GM18951 (cell line): ENCODE data around the gene TTC1.

Experiments
- POLR2A ChIP-seq: IDR thresholded peaks from 4 replicates; pipeline ENCODE4 v1.6.1; 2011; ENCODE audit warnings: mild to moderate bottlenecking; ENCODE audit not compliant: insufficient read length, insufficient read depth; ENCODE audit errors: extremely low read depth
- in situ Hi-C: fragments of 300-500 bp; cut with MboI; formaldehyde crosslinking; loops from one replicate; pipeline ENCODE4 v1.12.0; 2022; ENCODE audit warnings: low sequenced_read_pairs, mixed read lengths, inconsistent platforms; ENCODE audit not compliant: unreplicated experiment

The TTC1 gene

GRCh38 chr5:160018945-160019625 is 10.1 kb downstream of the TTC1 start:
- in situ Hi-C loops, result no loop called here
- TF ChIP-seq POLR2A, result no peak

- in situ Hi-C loops, result loop anchor here (10.0 kb wide), 1 partner anchor 324 kb away; no protein-coding TSS in a partner anchor
- no peak for TF ChIP-seq POLR2A
Measured at GRCh38 chr5:160020266-160020770, 11.4 kb downstream of the TTC1 start.

GRCh38 chr5:160020964-160021363 is 12.0 kb downstream of the TTC1 start:
- in situ Hi-C loops, result loop anchor here (10.0 kb wide), 1 partner anchor 324 kb away; no protein-coding TSS in a partner anchor
- TF ChIP-seq POLR2A, result no peak

- in situ Hi-C loops, result loop anchor here (10.0 kb wide), 1 partner anchor 323 kb away; no protein-coding TSS in a partner anchor
- no peak for TF ChIP-seq POLR2A
Measured at GRCh38 chr5:160021831-160022446, 13.0 kb downstream of the TTC1 start.

- TF ChIP-seq POLR2A, result no peak
- in situ Hi-C loops, result loop anchor here (10.0 kb wide), 1 partner anchor 322 kb away; no protein-coding TSS in a partner anchor
Measured at GRCh38 chr5:160023007-160023907, 14.3 kb downstream of the TTC1 start.

DNA sequence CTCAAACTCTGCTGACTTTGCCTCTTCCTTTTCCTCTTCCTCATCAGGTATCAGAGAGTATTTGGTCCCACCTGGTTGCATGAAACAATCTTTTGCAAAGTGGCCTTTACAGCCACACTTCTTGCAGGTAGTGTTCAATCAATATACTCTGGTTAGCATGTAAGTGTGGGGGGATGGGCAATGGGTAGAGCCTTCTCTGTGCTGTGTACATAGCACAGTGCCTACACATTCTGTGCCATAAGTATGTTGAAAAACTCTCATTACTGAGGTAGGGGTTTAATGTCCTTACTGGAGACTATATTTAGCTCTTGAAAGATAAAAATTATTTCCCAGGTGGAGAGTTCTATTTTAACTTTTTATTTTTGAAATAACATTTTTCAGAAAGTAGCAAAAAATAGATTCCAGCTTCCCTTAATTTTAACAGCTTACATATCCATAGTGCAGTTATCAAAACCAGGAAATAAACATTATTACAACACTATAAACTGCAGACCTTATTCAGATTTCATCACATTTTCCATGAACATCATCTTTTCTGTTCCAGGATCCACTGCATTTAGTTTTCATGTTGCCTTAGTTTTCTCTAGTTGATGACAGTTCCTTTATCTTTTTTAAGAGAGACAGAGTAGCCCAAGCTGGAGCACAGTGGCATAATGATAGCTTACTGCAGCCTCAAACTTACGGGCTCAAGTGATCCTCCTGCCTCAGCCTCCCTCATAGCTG is 15.1 kb downstream of the TTC1 start:
- no peak for TF ChIP-seq POLR2A
- in situ Hi-C loops, result loop anchor here (10.0 kb wide), 1 partner anchor 321 kb away; no protein-coding TSS in a partner anchor

- in situ Hi-C loops, result loop anchor here (10.0 kb wide), 1 partner anchor 316 kb away; no protein-coding TSS in a partner anchor
- no peak for TF ChIP-seq POLR2A
Measured at GRCh38 chr5:160029004-160029403, 20.1 kb downstream of the TTC1 start.

DNA sequence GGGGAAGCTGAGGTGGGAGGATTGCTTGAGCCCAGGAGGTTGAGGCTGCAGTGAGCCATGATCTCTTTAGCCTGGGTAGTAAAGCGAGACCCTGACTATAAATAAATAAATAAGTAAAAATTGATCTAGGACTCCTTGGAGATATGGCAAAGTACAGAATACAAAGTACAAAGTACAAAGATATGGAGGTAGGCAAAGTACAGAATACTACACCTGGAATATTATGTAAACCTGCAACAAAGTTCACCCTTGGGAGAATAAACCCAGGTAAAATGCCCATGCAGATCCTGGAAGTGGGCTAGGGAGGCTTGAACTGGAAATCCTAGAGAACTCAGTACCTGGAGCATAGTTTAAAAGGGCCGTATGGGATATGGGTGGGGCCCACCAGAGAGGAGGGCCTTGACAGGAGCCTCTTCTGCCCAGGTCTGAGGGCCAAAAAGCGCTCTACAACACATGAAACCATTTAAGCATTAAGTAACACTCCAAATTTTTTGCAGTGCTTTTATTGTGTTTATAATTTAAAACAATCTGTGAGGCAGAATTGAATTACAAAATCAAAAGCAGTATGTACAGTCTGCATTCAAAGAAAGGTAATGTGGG is 20.7 kb downstream of the TTC1 start:
- in situ Hi-C loops, result loop anchor here (10.0 kb wide), 1 partner anchor 315 kb away; no protein-coding TSS in a partner anchor
- TF ChIP-seq POLR2A, result no peak

- no peak for TF ChIP-seq POLR2A
- in situ Hi-C loops, result no loop called here
Measured at GRCh38 chr5:160030631-160031377, 21.9 kb downstream of the TTC1 start.

- in situ Hi-C loops, result no loop called here
- TF ChIP-seq POLR2A, result no peak
Measured at GRCh38 chr5:160033546-160034252, 24.8 kb downstream of the TTC1 start.

- no peak for TF ChIP-seq POLR2A
- in situ Hi-C loops, result no loop called here
Measured at GRCh38 chr5:160036243-160036642, 27.3 kb downstream of the TTC1 start.

DNA sequence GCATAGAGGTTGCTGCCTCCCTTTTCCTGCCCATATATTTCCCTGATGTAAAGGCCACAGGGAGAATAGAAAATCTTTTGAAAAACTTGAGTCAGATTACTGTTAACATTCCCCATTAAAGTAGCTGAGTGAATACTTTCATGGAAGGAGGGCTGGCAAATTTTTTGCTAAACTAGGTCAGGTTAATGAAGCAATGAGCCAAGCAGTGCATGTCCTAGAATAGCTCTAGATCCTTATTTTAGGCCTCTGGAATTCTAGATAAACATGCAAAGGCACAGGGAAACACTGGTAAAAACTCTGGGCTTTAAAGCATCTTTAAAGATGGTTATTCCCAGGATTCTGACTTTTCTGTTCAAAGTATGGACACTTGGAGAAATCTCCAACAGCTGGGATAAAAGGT is 27.9 kb downstream of the TTC1 start:
- TF ChIP-seq POLR2A, result no peak
- in situ Hi-C loops, result no loop called here
